Stimulated activated CD4-positive, alpha-beta T cell treated with anti-CD3 and anti-CD28 coated beads, TNF-alpha, amount 100 ng/mL, for 1 hour (primary cell): ENCODE measurements around the gene ZNF335.
A peak's percentile ranks its signal among the peaks of the same experiment; 100 is the strongest.
"Not testable (repeated sequence)": the region's sequence is repeated elsewhere in the genome, so short reads cannot be mapped to it uniquely, and the experiment has no call there.

Experiments
- DNase-seq, 3 donors: peaks; one replicate each; pipeline ENCODE4 v3.0.0-alpha.2; 2020; ENCODE audit warnings: low read depth in 3 of 3, low spot score in 1 of 3

Gene ZNF335

DNA sequence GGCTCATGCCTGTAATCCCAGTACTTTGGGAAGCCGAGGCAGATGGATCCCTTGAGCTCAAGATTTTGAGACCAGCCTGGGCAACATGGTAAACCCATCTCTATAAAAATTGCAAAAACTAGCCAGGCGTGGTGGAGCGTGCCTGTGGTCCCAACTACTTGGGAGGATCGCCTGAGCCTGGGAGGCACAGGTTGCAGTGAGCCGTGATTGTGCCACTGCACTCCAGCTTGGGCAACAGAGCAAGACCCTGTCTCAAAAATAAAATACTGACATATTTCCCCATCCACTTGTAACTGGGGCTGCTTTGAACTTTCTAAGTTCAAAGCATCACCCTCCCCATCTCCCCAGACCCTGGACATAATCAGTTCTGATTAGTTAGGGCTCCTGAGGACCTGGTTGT, 29.5 kb upstream of the ZNF335 start:
- no peak for DNase-seq

DNA sequence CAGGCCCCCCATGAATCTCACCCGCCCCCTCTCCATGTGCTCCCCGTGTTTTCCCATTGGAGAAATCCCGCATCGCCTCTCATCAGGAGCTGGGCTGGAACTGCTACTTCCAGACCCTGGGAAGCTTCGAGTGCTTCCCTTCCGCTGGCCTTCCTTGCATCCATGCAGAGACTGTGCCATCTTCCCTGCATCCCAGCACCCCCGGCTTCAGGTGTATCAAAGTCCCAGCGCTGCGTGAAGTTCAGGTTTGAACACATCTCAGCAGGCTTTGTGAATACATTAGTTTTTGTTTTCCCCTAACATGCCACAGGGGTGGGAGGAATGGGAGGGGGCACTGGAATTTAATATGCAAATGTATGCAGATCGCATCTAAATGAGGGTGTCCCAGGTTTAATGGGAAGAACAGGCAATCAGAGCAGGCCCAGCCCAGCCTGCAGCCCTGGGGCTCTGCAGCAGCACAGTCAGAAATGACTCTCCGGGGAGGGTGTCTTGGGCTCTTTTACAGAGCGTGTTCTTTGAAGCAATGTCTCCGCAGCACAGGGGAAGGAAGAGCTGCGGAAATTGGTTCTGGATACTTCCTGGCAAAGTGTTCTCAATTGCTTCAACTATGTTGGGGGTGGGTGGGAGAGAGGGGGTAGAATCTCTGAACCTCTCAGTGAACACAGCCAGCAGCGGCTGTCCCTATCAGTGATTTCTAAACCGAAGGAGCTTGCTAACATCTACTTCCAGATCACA, 28.4 kb upstream of the ZNF335 start:
- no peak for DNase-seq

DNA sequence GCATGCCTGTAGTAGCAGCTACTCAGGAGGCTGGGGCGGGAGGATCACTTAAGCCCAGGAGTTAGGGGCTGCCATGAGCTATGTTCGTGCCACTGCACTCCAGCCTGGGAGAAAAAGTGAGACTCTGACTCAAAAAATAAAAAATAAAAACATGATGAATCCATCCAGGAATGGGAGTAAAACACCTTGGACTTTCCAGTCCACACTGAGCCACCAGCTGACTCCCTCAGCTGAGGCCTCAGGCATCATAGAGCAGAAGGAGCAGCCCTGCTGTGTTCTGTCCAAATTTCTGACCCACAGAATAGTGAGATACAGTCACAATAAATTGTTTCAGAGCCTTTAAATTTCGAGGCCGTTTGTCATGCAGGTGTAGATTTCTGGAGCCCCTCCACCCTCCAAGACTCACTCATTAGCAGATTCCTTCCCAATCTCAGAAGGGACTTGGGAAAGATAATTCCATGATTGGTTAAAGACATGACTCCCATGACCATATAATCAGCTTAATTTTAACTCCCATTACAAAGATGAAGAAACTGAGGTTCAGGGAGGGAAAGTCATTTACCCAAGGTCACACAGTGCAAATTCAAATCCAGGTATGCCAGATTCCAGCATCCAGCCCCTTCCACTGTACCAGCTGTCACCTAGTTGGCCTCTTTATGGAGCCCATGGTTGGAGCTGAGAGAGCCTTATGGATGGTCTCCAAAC, 27.7 kb upstream of the ZNF335 start:
- no peak for DNase-seq

DNA sequence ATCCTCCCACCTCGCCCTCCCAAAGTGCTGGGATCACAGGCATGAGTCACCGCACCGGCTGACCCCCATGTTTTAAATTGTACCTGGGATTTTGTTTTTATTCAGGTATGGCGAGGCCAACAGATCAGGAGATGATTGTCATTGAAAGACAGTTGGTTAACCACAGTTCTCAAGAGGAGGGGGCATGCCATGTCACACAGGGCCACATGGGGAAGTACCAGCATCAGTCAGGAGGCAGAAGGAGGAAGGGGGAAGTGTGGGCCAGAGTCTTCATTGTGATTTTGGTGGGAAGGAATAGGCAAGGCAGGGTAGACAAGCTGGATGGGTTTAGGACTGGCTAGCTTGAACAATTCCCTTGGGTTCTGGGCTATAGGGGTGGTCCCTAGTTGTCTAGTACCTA, 26.8 kb upstream of the ZNF335 start:
- no peak for DNase-seq

DNA sequence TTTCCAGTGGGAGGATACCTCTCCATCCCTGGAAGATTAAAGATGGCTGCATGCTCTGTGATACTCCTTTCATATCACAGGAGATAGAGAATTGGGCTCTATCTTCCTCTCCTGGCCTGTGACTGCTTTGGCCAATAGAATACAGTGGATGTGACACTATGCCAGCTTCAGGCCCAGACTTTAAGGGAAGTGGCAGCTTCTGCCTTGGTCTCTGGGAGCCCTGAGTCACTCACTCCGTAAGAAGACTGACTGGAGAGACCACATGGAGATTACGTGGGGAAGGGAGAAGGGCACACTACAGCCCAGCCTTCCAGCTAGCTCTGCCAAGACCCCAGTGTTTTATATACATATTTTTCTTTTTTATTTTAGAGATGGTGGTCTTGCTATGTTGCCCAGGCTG, 26.3 kb upstream of the ZNF335 start:
- DNase-seq, result no peak

DNA sequence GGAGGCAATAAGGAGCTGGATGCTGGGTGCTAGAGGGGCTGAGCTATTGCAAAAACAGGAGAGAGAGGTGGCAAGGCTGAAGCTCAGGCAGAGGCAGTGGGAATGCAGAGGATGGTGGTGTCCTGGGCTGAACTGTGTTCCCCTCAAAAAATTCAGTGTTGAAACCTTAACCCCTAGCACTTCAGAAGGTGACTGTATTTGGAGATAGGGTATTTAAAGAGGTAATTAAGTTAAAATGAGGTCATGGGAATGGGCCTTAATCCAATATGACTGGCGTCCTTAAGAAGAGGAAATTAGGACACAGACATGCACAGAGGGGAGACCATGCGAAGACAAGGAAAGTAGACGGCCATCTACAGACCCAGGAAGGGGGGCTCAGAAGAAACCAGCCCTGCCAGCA, 25.2 kb upstream of the ZNF335 start:
- DNase-seq, result no peak

DNA sequence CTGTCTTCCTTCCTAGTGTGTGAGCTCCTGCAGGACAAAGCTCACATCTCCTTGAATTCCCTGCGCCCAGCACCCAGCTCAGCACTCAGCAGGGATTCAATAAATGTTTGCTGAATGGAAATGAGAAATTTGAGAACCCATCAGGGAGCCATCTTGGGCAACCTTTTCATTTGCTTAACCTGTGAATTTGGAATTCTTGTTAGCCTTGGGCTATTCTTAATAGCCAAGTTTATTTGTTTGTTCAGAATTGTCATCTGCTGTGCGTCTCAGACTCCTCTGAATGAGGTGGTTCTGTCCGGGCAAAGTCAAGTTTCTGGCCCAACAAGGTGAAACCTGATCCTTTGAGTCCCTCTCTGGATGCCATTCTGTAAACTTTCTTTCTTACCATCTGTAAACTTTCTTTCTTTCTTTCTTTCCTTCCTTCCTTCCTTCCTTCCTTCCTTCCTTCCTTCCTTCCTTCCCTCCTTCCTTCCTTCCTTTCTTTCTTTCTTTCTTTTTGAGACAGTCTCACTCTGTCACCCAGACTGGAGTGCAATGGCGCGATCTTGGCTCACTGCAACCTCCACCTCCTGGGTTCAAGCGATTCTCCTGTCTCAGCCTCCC, 23.6 kb upstream of the ZNF335 start:
- not testable (repeated sequence) for DNase-seq

DNA sequence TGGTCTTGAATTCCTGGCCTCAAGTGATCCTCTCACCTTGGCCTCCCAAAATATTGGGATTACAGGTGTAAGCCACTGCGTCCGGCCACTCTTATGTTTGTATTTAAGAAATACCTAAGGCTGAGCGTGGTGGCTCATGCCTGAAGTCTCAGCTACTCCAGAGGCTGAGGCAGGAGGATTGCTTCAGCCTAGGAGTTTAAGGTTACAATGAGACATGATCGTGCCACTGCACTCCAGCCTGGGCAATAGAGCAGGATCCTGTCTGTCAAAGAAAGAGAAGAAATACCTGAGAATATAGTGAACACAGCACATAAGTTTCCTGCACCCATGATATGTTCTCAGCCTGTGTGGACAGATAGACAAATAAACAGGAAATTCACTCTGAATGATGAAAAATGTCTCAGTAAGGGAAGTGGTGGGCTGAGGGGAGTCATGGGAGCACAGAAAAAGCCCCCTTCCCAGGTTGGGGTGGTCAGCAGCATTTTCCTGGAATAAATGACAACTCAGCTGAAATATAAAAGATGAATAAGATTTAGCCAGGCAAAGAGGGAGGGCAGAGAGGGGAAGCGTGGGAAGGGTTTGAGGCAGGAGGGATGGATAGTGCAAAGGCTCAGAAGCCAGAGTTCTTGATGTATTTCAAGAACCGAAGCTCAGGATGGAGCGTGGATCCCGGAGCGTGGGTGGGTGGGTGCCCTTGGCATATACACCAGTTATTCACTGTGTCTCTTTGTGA, 22.9 kb upstream of the ZNF335 start:
- DNase-seq, result no peak

DNA sequence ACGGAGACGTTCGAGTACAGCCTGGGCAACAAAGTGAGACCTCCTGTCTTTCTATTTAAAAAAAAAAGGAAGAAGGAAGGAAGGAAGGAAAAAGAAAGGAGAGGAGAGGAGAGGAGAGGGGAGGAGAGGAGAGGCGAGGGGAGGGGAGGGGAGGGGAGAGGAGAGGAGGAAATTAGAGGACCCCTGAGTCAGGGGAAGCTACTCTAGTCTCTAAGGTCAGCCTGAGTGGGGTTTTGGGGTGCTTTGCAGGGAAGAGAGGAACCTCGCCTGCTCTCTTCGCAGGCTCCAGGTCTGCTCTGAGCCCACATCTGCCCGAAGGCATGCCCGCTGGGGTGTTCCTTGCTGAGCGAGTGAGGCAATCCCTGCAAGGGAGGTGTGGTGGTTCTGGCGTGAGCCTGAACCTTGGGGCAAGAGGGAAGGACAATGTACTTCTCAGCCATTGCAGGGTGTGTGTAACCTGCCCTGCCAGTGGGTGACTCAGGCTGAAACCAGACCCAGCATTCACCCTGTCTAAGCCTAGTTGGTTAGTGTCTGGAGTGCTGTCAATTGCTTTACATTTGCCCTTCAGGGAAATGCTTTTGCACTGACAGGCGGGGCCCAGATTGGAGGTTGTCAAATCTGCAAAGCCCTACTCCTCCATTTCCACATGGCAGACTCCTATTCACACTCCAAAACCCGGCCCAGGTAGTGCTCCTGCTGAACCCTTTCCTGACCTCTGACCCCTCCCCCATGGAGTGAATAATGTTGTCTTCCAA, 21.4 kb upstream of the ZNF335 start:
- no peak for DNase-seq

DNA sequence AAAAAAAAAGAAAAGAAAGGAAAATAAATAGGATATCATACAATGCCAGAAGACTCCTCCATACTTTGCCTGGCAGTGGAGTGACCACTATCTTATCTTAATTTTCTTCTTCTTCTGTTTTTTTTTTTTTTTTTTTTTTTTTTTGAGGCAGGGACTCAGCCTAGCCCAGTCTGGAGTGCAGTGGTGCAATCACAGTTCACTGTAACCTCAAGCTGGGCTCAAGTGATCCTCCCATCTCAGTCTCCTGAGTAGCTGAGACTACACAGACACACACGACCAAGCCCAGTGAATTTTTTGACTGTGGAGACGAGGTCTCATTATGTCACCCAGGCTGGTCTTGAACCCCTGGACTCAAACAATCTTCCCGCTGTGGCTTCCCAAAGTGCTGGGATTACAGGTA, 19.6 kb upstream of the ZNF335 start:
- no peak for DNase-seq

DNA sequence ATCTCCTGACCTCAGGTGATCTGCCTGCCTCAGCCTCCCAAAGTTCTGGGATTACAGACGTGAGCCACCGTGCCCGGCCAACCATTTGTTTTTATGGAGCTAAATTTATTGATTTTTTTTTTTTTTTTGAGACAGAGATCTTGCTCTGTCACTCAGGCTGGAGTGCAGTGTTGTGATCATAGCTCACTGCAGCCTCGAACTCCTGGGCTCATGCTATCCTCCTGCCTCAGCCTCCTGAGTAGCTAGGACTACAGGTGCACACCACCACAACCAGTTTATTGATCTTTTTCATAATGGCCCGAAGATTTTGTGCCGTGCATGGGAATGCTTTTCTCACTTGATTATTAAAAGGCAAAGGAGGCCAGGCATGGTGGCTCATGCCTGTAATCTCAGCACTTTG, 16.8 kb upstream of the ZNF335 start:
- DNase-seq, result not testable (repeated sequence)

DNA sequence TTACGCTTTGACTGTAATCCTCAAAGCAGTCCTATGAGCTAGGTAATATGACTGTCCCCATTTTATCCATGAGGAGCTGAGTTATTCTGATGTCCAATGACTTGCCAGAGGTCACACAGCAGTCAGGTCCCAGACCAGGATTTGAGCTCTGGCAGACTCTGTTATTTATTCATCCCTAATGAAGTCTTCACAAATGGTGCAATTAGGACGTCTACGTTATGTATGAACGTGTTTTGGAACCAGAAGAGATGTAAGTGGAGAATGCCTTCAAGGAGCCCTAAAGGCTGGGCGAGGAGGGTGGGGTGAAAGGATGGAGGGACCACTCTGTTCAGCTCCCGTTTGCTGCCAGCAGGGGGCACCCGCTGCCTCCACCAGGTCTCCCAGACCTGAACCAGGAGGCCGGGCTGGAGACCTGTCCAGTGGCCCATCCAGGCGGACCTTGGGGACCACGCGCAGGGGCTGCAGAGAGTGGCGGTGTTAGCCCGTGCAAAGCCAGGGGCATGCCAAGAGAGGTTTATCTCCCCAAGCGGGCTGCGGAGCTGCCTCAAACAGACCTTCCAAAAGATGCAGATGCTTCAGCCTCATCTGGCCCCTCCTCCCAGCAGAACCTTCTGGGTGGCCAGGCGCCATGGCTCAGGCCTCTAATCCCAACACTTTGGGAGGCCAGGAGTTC, 15.2 kb upstream of the ZNF335 start:
- peak; percentile 40 to 70 (median 47) for DNase-seq

DNA sequence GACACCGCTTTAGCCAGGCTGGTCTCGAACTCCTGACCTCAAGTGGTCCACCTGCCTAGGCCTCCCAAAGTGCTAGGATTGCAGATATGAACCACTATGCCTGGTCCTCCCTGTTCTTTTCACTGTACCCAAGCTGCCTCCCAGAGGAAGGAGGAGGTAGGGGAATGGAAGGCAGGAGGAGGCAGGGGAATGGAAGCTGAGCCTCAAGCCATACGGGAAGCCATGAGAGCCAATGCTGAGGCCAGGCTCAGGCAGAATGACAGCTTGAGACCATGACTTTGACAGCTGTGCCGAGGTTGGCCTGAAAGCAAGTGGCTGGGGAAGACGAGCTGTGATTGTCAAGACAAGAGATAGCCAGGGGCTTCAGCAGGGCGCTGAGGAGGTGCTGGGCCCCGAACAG, 13.6 kb upstream of the ZNF335 start:
- DNase-seq, result no peak

DNA sequence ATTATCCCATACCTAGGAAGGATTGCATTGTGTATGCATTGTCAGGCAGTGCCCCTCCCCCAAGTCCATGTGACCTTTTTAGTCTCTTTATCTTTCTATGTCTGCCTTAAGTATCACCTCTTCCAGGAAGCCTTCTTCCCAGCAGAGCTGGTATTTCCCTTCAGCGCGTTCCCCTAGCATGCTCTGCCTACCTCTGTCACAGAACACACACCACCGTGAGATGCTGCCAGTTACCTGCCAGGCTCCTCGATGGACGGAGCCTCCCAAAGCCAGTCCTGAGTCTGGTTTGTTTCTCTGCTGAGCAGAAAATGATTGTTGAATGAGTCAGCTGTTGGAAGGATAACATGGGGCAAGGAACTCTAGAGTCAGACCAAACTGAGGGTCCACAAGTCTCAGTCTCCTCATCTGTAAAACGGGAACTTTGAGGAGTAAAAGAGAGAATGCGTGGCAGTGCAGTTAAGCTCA, 11.3 kb upstream of the ZNF335 start:
- DNase-seq, result no peak

DNA sequence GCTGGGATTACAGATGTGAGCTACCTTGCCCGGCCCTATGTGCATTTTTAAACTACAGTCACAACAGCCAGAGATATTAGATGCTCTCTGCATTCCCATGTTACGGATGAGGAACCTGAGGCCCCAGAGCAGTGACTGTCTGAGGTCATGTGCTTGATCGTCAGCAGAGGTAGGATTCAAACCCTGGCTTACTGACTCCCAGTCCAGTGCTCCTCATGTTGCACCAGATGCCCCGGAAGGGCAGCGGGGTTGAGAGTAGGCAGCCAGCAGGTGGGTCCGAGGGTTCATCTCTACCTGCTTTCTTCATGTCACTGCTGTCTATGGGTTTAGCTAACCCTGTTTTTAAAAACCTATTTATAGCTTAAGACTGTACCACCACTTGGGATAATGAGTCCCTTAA, 9.3 kb upstream of the ZNF335 start:
- no peak for DNase-seq

DNA sequence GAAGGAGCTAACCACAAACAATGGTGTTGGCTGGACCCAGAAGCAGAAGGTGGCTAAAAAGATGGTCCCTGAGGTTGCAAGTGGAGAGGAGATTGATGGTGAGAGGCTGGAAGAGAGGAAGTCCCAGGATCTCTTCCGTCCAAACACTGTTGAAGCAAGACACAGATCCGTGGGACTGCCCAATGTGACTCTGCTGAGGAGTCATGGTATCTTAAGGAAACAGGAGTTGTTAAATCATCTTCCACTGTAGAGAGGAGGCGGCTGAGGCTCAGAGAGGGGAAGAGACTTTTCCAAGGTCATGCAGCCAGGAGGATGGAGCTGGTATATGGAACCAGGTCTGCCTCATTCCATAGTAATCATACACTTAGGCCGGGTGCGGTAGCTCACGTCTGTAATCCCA, 4.1 kb upstream of the ZNF335 start:
- DNase-seq, result no peak

DNA sequence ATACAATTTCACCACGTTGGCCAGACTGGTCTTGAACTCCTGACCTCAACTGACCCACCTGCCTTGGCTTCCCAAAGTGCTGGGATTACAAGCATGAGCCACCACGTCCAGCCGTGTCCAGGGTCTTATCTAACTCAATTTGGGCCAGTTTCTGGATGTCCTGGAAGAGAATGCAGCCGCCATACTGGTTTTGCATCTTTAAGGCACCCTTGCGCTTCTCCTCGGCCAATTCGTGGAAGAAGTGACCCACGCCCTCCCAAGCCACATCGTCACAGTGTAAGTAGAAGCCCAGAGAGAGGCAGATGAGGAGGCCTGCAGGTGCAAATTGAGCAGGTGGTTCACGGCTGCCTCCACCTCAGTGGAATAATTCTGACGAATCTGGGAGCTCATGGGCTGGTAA, 3.7 kb upstream of the ZNF335 start:
- DNase-seq, result no peak

DNA sequence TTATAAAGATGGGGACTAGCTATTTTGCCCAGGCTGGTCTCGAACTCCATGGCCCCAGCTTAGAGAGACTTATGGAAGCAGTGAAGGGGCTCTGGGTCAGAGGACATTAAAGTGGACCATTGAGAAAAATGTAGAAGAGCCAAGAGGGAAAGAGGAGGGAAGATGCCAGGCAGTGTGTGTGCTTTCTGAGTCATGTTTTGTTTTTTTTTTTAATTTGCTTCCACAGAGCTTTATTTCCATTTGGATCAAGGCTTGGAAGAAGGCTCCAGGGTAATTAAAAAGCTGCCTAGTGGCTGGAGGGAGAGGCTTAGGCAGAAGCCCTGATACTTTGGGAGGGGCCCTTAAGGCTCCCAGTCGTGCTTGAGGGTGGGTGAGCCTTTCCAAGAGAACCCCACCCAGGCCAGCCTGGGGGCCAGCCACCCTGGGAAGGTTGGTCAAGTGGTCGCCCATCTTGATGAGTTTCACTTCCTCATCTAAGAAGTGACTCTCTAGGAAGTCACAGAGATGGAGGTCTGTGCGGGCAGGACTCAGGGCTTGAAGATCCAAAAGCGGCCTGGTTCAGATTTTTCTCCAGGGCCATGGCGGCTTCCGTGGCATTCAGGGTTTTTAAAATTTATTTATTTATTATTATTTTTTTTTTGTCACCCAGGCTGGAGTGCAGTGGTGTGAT, 3.0 kb upstream of the ZNF335 start:
- DNase-seq, result no peak

DNA sequence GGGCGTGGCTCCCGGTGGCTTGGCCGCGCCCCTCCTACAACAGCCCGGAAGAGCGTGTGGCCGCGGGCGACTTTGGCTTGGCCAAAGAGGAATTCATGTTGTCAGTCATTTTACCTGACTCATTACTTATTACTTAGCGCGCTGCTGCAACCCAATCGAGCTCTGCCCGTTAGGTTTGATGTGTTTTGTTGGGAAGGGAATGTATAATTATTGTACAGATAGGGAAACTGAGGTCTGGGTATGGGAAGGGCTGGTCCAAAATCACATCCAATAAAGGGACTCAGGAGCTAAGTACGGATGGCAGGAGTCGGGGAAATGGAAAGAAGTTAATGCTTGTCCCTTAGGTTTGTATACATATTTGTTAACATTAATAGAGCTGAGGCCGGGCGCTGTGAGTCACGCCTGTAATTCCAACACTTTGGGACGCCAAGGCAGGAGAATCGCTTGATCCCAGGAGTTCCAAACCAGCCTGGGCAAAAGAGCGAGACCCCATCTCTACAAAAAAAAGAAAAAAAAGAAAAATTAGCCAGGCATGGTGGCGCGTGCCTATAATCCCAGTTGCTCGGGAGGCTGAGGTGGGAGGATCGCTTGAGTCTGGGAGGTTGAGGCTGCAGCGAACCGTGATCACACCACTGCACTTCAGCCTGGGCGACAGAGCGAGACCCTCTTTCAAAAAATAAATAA, 639 bp upstream of the ZNF335 start:
- no peak for DNase-seq

DNA sequence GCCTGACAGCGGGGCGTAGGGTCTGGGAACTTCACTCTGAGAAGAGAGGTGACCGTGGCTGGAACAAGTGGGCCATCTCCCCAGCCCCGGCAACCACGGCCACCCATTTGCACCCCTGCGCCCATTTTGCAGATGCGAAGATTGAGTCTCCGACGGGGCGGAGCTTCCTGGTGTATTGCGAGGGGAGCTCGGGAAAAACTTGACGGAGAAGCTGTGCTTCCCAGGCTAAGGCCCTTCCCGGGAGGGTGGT, 653 bp downstream of the ZNF335 start:
- DNase-seq, result peak in 1 of 3 donors; percentile 21
